A673 (cell line): ENCODE measurements around the gene DENND2D. TPM values are rescaled to one million over a fixed set of nuclear protein-coding genes. Genes with fewer than 3 reads are reported as not detected.

Source experiments
- BruUV-seq: library from RNA; stranded (reverse); fragments of 400-500 nt; replicated peaks from 2 replicates; lab custom pipeline; 2021; lab: Mats Ljungman, UMichigan
- CTCF ChIA-PET: fragments of 300-600 bp; sonication (Branson Sonifier 250); formaldehyde crosslinking; loops from one replicate; lab custom pipeline; 2022; ENCODE audit warnings: antibody characterized with exemption; lab: Charles Lee
- POLR2A ChIA-PET: fragments of 300-600 bp; sonication (Branson Sonifier 250); formaldehyde crosslinking; loops from one replicate; lab custom pipeline; 2022; ENCODE audit warnings: antibody characterized with exemption; ENCODE audit not compliant: low non-redundant PET; lab: Charles Lee
- DNase-seq: peaks from one replicate; pipeline ENCODE4 v3.0.0-alpha.2; 2015; ENCODE audit warnings: low spot score
- H3K27ac ChIP-seq: fragments of 200-600 bp; sonication (generic); 2 replicates; pipeline ENCODE4 v1.5.1; 2016; ENCODE audit warnings: mixed run types, low read depth, mild to moderate bottlenecking, mixed read lengths, antibody characterized with exemption, low read length; ENCODE audit not compliant: poor library complexity, severe bottlenecking
- H3K27me3 ChIP-seq: fragments of 200-600 bp; sonication (generic); replicated peaks from 2 replicates; pipeline ENCODE4 v1.6.1; 2017; ENCODE audit warnings: mixed run types, low read depth, mild to moderate bottlenecking, mixed read lengths, antibody characterized with exemption, low read length; ENCODE audit not compliant: insufficient read depth, poor library complexity
- H3K36me3 ChIP-seq: fragments of 200-600 bp; sonication (generic); 2 replicates; pipeline ENCODE4 v1.6.1; 2016; ENCODE audit warnings: mixed run types, mild to moderate bottlenecking, mixed read lengths, antibody characterized with exemption, low read length; ENCODE audit not compliant: insufficient read depth, poor library complexity, severe bottlenecking
- H3K4me1 ChIP-seq: fragments of 200-600 bp; sonication (generic); 2 replicates; pipeline ENCODE4 v1.6.1; 2017; ENCODE audit warnings: mixed run types, mild to moderate bottlenecking, mixed read lengths, antibody characterized with exemption, low read length; ENCODE audit not compliant: insufficient read depth, poor library complexity, severe bottlenecking
- H3K4me3 ChIP-seq: fragments of 200-600 bp; sonication (generic); 2 replicates; pipeline ENCODE4 v1.5.1; 2016; ENCODE audit warnings: low read depth, mixed run types, mild to moderate bottlenecking, mixed read lengths, low read length; ENCODE audit not compliant: poor library complexity, severe bottlenecking
- H3K9me3 ChIP-seq: fragments of 200-600 bp; sonication (generic); 2 replicates; pipeline ENCODE4 v1.6.1; 2016; ENCODE audit warnings: mixed run types, low read depth, mild to moderate bottlenecking, mixed read lengths, antibody characterized with exemption, low read length; ENCODE audit not compliant: poor library complexity, severe bottlenecking
- CTCF ChIP-seq: fragments of 300-800, 200-600 bp; sonication (generic); conservative IDR thresholded peaks from 2 replicates; pipeline ENCODE4 v1.5.1; 2017; ENCODE audit warnings: low read depth, mild to moderate bottlenecking, antibody characterized with exemption, low read length, moderate library complexity, mixed read lengths
- EZH2 ChIP-seq: fragments of 200-600 bp; sonication (generic); IDR thresholded peaks from 2 replicates; pipeline ENCODE4 v1.6.1; 2017; ENCODE audit warnings: borderline replicate concordance, low read depth, mild to moderate bottlenecking, mixed read lengths, antibody characterized with exemption, low read length; ENCODE audit not compliant: poor library complexity, severe bottlenecking
- intact Hi-C: fragments of 100-400 bp; cut with micrococcal nuclease; formaldehyde crosslinking; loops from one replicate; pipeline ENCODE4 v1.10.0; 2022; ENCODE audit not compliant: unreplicated experiment
- total RNA-seq: library from RNA; stranded (reverse); gene quantifications from 2 replicates; pipeline ENCODE4 v1.2.3, GENCODE V29; 2021

The DENND2D gene
- total RNA-seq, 1 experiment from 2014 or later: not detected

DNA sequence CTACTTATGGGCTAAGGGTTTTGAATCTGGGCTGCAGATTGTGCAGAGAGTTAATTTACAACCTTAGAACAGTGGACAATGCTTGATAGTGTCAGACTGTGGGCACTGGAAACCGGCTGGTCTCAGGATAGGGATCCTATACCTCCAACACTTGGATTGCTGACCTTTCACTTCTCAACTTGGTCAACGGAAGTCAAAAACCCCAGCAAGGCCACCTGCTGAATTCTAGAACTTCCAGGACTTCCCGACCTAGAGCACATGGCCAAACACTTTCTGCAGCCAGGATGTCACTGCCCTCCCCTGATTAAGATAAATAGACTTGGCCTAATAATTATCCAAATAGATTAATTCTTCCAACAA is 336 bp upstream of the DENND2D start:
- Histone ChIP-seq H3K27me3 (peaks cover 30% of the 10 kb centered on the region), H3K4me3 (no peak overlapping the region), H3K4me1 (no peaks in the 10 kb centered on the region), H3K36me3 (no peaks in the 10 kb centered on the region), H3K27ac (no peak overlapping the region), H3K9me3 (no peaks in the 10 kb centered on the region)
- BruUV-seq: no TSS peak
- no peak for TF ChIP-seq CTCF
- no peak for TF ChIP-seq EZH2
- DNase-seq: no peak
- intact Hi-C loops: no loop called here
- CTCF ChIA-PET: no interaction called here
- POLR2A ChIA-PET: no interaction called here

GRCh38 chr1:111199329-111199728 is 1.1 kb downstream of the DENND2D start:
- POLR2A ChIA-PET: no interaction called here

GRCh38 chr1:111198836-111199235 is 1.6 kb downstream of the DENND2D start:
- no peak for TF ChIP-seq CTCF
- no peak for TF ChIP-seq EZH2
- H3K9me3 ChIP-seq: no peaks in the 10 kb centered on the region
- H3K4me3 ChIP-seq: no peak overlapping the region
- no peak for DNase-seq
- H3K4me1 ChIP-seq: no peaks in the 10 kb centered on the region
- ChIA-PET CTCF (no interaction called here), POLR2A (no interaction called here)
- H3K27me3 ChIP-seq: peaks cover 10% of the 10 kb centered on the region
- BruUV-seq: no TSS peak
- no peaks in the 10 kb centered on the region for H3K36me3 ChIP-seq
- H3K27ac ChIP-seq: no peak overlapping the region
- intact Hi-C loops: no loop called here

More at GRCh38 chr1:111199329-111199728, 1.1 kb downstream of the DENND2D start:
- no peak overlapping the region for H3K4me3 ChIP-seq
- CTCF ChIA-PET: no interaction called here
- TF ChIP-seq EZH2 (no peak), CTCF (no peak)
- intact Hi-C loops: no loop called here
- peaks cover 15% of the 10 kb centered on the region for H3K27me3 ChIP-seq
- H3K9me3 ChIP-seq: no peaks in the 10 kb centered on the region
- BruUV-seq: no TSS peak
- no peak for DNase-seq
- H3K4me1 ChIP-seq: no peaks in the 10 kb centered on the region
- H3K27ac ChIP-seq: no peak overlapping the region
- no peaks in the 10 kb centered on the region for H3K36me3 ChIP-seq
